ENCODE data around the gene NAA80. TPM values are rescaled to one million over a fixed set of nuclear protein-coding genes. Genes with fewer than 3 reads are reported as not detected.
A peak's percentile ranks its signal among the peaks of the same experiment; 100 is the strongest.

Gene NAA80
- total RNA-seq, 2 experiments from 2014 or later, result 17.6 to 18.7 TPM

- Mint-ChIP-seq H3K4me3 (peak within 1 kb of the TSS; percentile 83), H3K9me3 (ENCODE audit: low read depth) (no peaks in the 10 kb centered on the region), H3K27ac (peak within 1 kb of the TSS; percentile 76), H3K36me3 (ENCODE audit: low read depth) (peaks cover 33% of the 10 kb centered on the region), H3K4me1 (peaks cover 20% of the 10 kb centered on the region), H3K27me3 (no peaks in the 10 kb centered on the region)
- ATAC-seq (peak; percentile 95), DNase-seq (peak; percentile 98)
- CTCF ChIA-PET, result interaction anchor here (0.6 to 3.6 kb wide), 17 partner anchors 9 to 617 kb away, joined by 3 to 18 read pairs (median 4); partner anchors contain the start of genes HYAL3, IFRD2, NAA80 and RASSF1
- POLR2A ChIA-PET, result interaction anchor here (1.6 kb wide), 2 partner anchors 9 to 12 kb away, joined by 3 to 18 read pairs; partner anchors contain the start of gene RASSF1
- intact Hi-C loops (cut with DNase I, micrococcal nuclease), result loop anchor here (1.0 to 10.0 kb wide), 4 partner anchors 9 to 91 kb away; partner anchors contain the start of genes GNAI2 (in 1 of the 2), IFRD2 (in 1 of the 2) and LSMEM2 (in 1 of the 2)
Measured at GRCh38 chr3:50327943-50328691, 28.9 kb upstream of the NAA80 start, which contains the start of gene TUSC2. Gene TUSC2, minus strand, starts transcription at chr3:50328223. Its CDS starts 124 bp downstream, at chr3:50328099.

- peak overlapping the region; percentile 83 for H3K4me3 Mint-ChIP-seq
- ChIA-PET POLR2A (interaction anchor here (1.6 kb wide), 1 partner anchor 10 kb away, joined by 18 read pairs; no protein-coding TSS in a partner anchor), CTCF (interaction anchor here (1.1 to 3.6 kb wide), 7 partner anchors 8 to 92 kb away, joined by 4 to 18 read pairs (median 4); partner anchors contain the start of genes HYAL3, NAA80 and ZMYND10)
- H3K4me1 Mint-ChIP-seq, result peaks cover 22% of the 10 kb centered on the region
- H3K36me3 Mint-ChIP-seq (ENCODE audit: low read depth), result peaks cover 28% of the 10 kb centered on the region
- H3K9me3 Mint-ChIP-seq (ENCODE audit: low read depth), result no peaks in the 10 kb centered on the region
- intact Hi-C loops (cut with DNase I, micrococcal nuclease), result loop anchor here in 1 of 2 experiments (5.0 to 10.0 kb wide), 2 partner anchors 52 to 90 kb away; partner anchors contain the start of genes GNAI2 and LSMEM2
- peak overlapping the region; percentile 19 for H3K27ac Mint-ChIP-seq
- H3K27me3 Mint-ChIP-seq, result no peaks in the 10 kb centered on the region
- no peak for ATAC-seq
- DNase-seq, result no peak
Measured at GRCh38 chr3:50327129-50327528, 27.9 kb upstream of the NAA80 start.

- CTCF ChIA-PET, result interaction anchor here (0.6 to 3.6 kb wide), 4 partner anchors 10 to 1152 kb away, joined by 3 to 16 read pairs (median 4); partner anchors contain the start of genes HYAL3, NAA80 and ZMYND10
- DNase-seq (no peak), ATAC-seq (no peak)
- peaks cover 20% of the 10 kb centered on the region for H3K36me3 Mint-ChIP-seq (ENCODE audit: low read depth)
- H3K4me3 Mint-ChIP-seq, result no peak overlapping the region
- intact Hi-C loops (cut with DNase I, micrococcal nuclease), result loop anchor here in 1 of 2 experiments (5.0 to 10.0 kb wide), 2 partner anchors 51 to 89 kb away; partner anchors contain the start of genes GNAI2 and LSMEM2
- peaks cover 22% of the 10 kb centered on the region for H3K4me1 Mint-ChIP-seq
- H3K27ac Mint-ChIP-seq, result no peak overlapping the region
- no peaks in the 10 kb centered on the region for H3K27me3 Mint-ChIP-seq
- POLR2A ChIA-PET, result no interaction called here
- no peaks in the 10 kb centered on the region for H3K9me3 Mint-ChIP-seq (ENCODE audit: low read depth)
Measured at GRCh38 chr3:50326182-50326541, 27.0 kb upstream of the NAA80 start.

- CTCF ChIA-PET, result interaction anchor here (0.6 to 3.6 kb wide), 7 partner anchors 11 to 90 kb away, joined by 4 to 27 read pairs (median 5); partner anchors contain the start of genes GNAI2, HYAL3, NAA80 and ZMYND10
- Mint-ChIP-seq H3K27me3 (no peaks in the 10 kb centered on the region), H3K27ac (no peak overlapping the region), H3K4me1 (peaks cover 23% of the 10 kb centered on the region), H3K36me3 (ENCODE audit: low read depth) (peaks cover 15% of the 10 kb centered on the region), H3K4me3 (no peak overlapping the region), H3K9me3 (ENCODE audit: low read depth) (no peaks in the 10 kb centered on the region)
- POLR2A ChIA-PET, result no interaction called here
- DNase-seq, result no peak
- intact Hi-C loops (cut with DNase I, micrococcal nuclease), result loop anchor here in 1 of 2 experiments (5.0 to 10.0 kb wide), 2 partner anchors 51 to 88 kb away; partner anchors contain the start of genes GNAI2 and LSMEM2
- no peak for ATAC-seq
Measured at GRCh38 chr3:50325497-50326181, 26.4 kb upstream of the NAA80 start.

- ATAC-seq, result no peak
- no peak overlapping the region for H3K4me3 Mint-ChIP-seq
- H3K27me3 Mint-ChIP-seq, result no peaks in the 10 kb centered on the region
- no peak for DNase-seq
- H3K9me3 Mint-ChIP-seq (ENCODE audit: low read depth), result no peaks in the 10 kb centered on the region
- intact Hi-C loops (cut with DNase I, micrococcal nuclease), result loop anchor here in 1 of 2 experiments (5.0 to 10.0 kb wide), 2 partner anchors 50 to 88 kb away; partner anchors contain the start of genes GNAI2 and LSMEM2
- no peak overlapping the region for H3K27ac Mint-ChIP-seq
- CTCF ChIA-PET, result interaction anchor here (0.6 to 3.4 kb wide), 9 partner anchors 9 to 614 kb away, joined by 3 to 27 read pairs (median 7); partner anchors contain the start of genes CYB561D2, GNAI2, HYAL3 and NAA80
- H3K36me3 Mint-ChIP-seq (ENCODE audit: low read depth), result peaks cover 9% of the 10 kb centered on the region
- peaks cover 28% of the 10 kb centered on the region for H3K4me1 Mint-ChIP-seq
- POLR2A ChIA-PET, result no interaction called here
Measured at GRCh38 chr3:50325113-50325480, 25.9 kb upstream of the NAA80 start.

GRCh38 chr3:50324351-50325112 is 25.3 kb upstream of the NAA80 start:
- CTCF ChIA-PET, result interaction anchor here (0.5 to 3.4 kb wide), 18 partner anchors 10 to 783 kb away, joined by 3 to 27 read pairs (median 4); partner anchors contain the start of genes CYB561D2, GNAI2, HYAL3 and NAA80
- POLR2A ChIA-PET, result interaction anchor here (1.0 kb wide), 1 partner anchor 13 kb away, joined by 3 read pairs; no protein-coding TSS in a partner anchor
- H3K9me3 Mint-ChIP-seq (ENCODE audit: low read depth), result no peaks in the 10 kb centered on the region
- DNase-seq (peak; percentile 79), ATAC-seq (peak; percentile 32)
- H3K4me3 Mint-ChIP-seq, result no peak overlapping the region
- intact Hi-C loops (cut with DNase I, micrococcal nuclease), result loop anchor here (1.0 to 10.0 kb wide), 3 partner anchors 50 to 87 kb away; partner anchors contain the start of genes GNAI2 (in 1 of the 2) and LSMEM2 (in 1 of the 2)
- no peaks in the 10 kb centered on the region for H3K27me3 Mint-ChIP-seq
- peaks cover 6% of the 10 kb centered on the region for H3K36me3 Mint-ChIP-seq (ENCODE audit: low read depth)
- no peak overlapping the region for H3K27ac Mint-ChIP-seq
- peaks cover 32% of the 10 kb centered on the region for H3K4me1 Mint-ChIP-seq

GRCh38 chr3:50323614-50324199 is 24.5 kb upstream of the NAA80 start:
- intact Hi-C loops (cut with DNase I, micrococcal nuclease), result loop anchor here (1.0 to 10.0 kb wide), 2 partner anchors 49 kb away; partner anchors contain the start of gene LSMEM2 (in 1 of the 2)
- ChIA-PET CTCF (interaction anchor here (0.5 to 3.4 kb wide), 16 partner anchors 11 to 1831 kb away, joined by 3 to 27 read pairs (median 4); partner anchors contain the start of genes CYB561D2, HYAL3, IFRD2 and NAA80), POLR2A (interaction anchor here (1.0 kb wide), 1 partner anchor 13 kb away, joined by 3 read pairs; no protein-coding TSS in a partner anchor)
- DNase-seq, result no peak
- Mint-ChIP-seq H3K27me3 (no peaks in the 10 kb centered on the region), H3K36me3 (ENCODE audit: low read depth) (peaks cover 3% of the 10 kb centered on the region), H3K9me3 (ENCODE audit: low read depth) (no peaks in the 10 kb centered on the region), H3K4me3 (no peak overlapping the region), H3K27ac (peak overlapping the region; percentile 6), H3K4me1 (peaks cover 38% of the 10 kb centered on the region)
- ATAC-seq, result no peak

GRCh38 chr3:50323092-50323600 is 23.9 kb upstream of the NAA80 start:
- DNase-seq (no peak), ATAC-seq (no peak)
- ChIA-PET CTCF (interaction anchor here (0.6 to 3.4 kb wide), 6 partner anchors 9 to 1832 kb away, joined by 3 to 27 read pairs (median 4); partner anchors contain the start of genes IFRD2 and RASSF1), POLR2A (interaction anchor here (1.0 kb wide), 1 partner anchor 24 kb away, joined by 3 read pairs; the partner anchor contains the start of genes HYAL3 and NAA80)
- H3K4me3 Mint-ChIP-seq, result peak overlapping the region; percentile 12
- H3K27ac Mint-ChIP-seq, result peak overlapping the region; percentile 42
- no peaks in the 10 kb centered on the region for H3K27me3 Mint-ChIP-seq
- H3K36me3 Mint-ChIP-seq (ENCODE audit: low read depth), result no peaks in the 10 kb centered on the region
- peaks cover 37% of the 10 kb centered on the region for H3K4me1 Mint-ChIP-seq
- no peaks in the 10 kb centered on the region for H3K9me3 Mint-ChIP-seq (ENCODE audit: low read depth)
- intact Hi-C loops (cut with DNase I, micrococcal nuclease), result loop anchor here in 1 of 2 experiments (10.0 kb wide), 1 partner anchor 48 kb away; the partner anchor contains the start of gene LSMEM2

- no peak for ATAC-seq
- no peak for DNase-seq
- Mint-ChIP-seq H3K27me3 (no peaks in the 10 kb centered on the region), H3K27ac (peak within 1 kb of the TSS; percentile 85), H3K4me3 (peak within 1 kb of the TSS; percentile 70), H3K36me3 (ENCODE audit: low read depth) (no peaks in the 10 kb centered on the region), H3K4me1 (peaks cover 36% of the 10 kb centered on the region), H3K9me3 (ENCODE audit: low read depth) (no peaks in the 10 kb centered on the region)
- ChIA-PET POLR2A (interaction anchor here (1.0 kb wide), 1 partner anchor 23 kb away, joined by 3 read pairs; the partner anchor contains the start of genes HYAL3 and NAA80), CTCF (interaction anchor here (0.7 to 3.4 kb wide), 4 partner anchors 9 to 59 kb away, joined by 3 to 27 read pairs (median 6); partner anchors contain the start of gene IFRD2)
- intact Hi-C loops (cut with DNase I, micrococcal nuclease), result loop anchor here in 1 of 2 experiments (10.0 kb wide), 1 partner anchor 48 kb away; the partner anchor contains the start of gene LSMEM2
Measured at GRCh38 chr3:50322386-50323091, 23.3 kb upstream of the NAA80 start, which contains the start of gene HYAL2. Gene HYAL2, minus strand, starts transcription at chr3:50322745. Its CDS starts 2,256 bp downstream, at chr3:50320489.
